MCF 10A (cell line): Measurements from ENCODE around the gene BCR. TPM values are rescaled to one million over a fixed set of nuclear protein-coding genes. Genes with fewer than 3 reads are reported as not detected.
A peak's percentile ranks its signal among the peaks of the same experiment; 100 is the strongest.

Experiments
- BruUV-seq: library from RNA; stranded (reverse); fragments of 400-500 nt; replicated peaks from 2 replicates; lab custom pipeline; 2021; lab: Mats Ljungman, UMichigan
- CTCF ChIA-PET: fragments of 300-600 bp; sonication (Branson Sonifier 250); formaldehyde crosslinking; extraction: SDS; loops from one replicate; lab custom pipeline; 2021; ENCODE audit warnings: antibody characterized with exemption, inconsistent platforms; lab: Yijun Ruan, JAX
- POLR2A ChIA-PET: fragments of 300-600, 350-650 bp; sonication (Branson Sonifier 250); formaldehyde crosslinking; extraction: SDS; loops from one replicate; lab custom pipeline; 2020; ENCODE audit warnings: antibody characterized with exemption, inconsistent platforms; lab: Yijun Ruan, JAX
- DNase-seq: peaks from one replicate; pipeline ENCODE4 v3.0.0-alpha.2; 2018; ENCODE audit not compliant: unreplicated experiment
- H3K27ac Mint-ChIP-seq: one replicate; pipeline ENCODE4 v1.8.0; 2022; ENCODE audit warnings: mild to moderate bottlenecking, low read depth, mixed read lengths; ENCODE audit not compliant: unreplicated experiment
- H3K27me3 Mint-ChIP-seq: one replicate; pipeline ENCODE4 v1.8.0; 2022; ENCODE audit warnings: mixed read lengths; ENCODE audit not compliant: insufficient read depth, unreplicated experiment
- H3K36me3 Mint-ChIP-seq: one replicate; pipeline ENCODE4 v1.8.0; 2022; ENCODE audit warnings: mild to moderate bottlenecking, moderate library complexity, mixed read lengths; ENCODE audit not compliant: insufficient read depth, unreplicated experiment
- H3K4me1 Mint-ChIP-seq: one replicate; pipeline ENCODE4 v1.8.0; 2022; ENCODE audit warnings: mixed read lengths; ENCODE audit not compliant: insufficient read depth, unreplicated experiment
- H3K4me3 Mint-ChIP-seq: one replicate; pipeline ENCODE4 v1.8.0; 2022; ENCODE audit warnings: mild to moderate bottlenecking, moderate library complexity, mixed read lengths; ENCODE audit not compliant: unreplicated experiment
- H3K9me3 Mint-ChIP-seq: one replicate; pipeline ENCODE4 v1.8.0; 2022; ENCODE audit warnings: mixed read lengths; ENCODE audit not compliant: unreplicated experiment
- intact Hi-C: fragments of 100-400 bp; cut with micrococcal nuclease; formaldehyde crosslinking; loops from 2 replicates; pipeline ENCODE4 v1.14.1; 2022
- total RNA-seq: library from RNA; stranded (reverse); gene quantifications from 2 replicates; pipeline ENCODE4 v1.2.3, GENCODE V29; 2022
- TF ChIP-seq, protein P1 (sequence below): fragments of 200-600 bp; IDR thresholded peaks from one replicate; pipeline ENCODE4 v1.8.0; 2022; ENCODE audit warnings: antibody characterized with exemption, mild to moderate bottlenecking; ENCODE audit not compliant: unreplicated experiment

The BCR gene
- total RNA-seq, 1 experiment from 2014 or later: 77.9 TPM

GRCh38 chr22:23203452-23204124 is 23.3 kb downstream of the BCR start:
- Mint-ChIP-seq H3K4me1 (peaks cover 39% of the 10 kb centered on the region), H3K27ac (peak overlapping the region; percentile 58), H3K4me3 (no peak overlapping the region), H3K9me3 (no peaks in the 10 kb centered on the region), H3K27me3 (no peaks in the 10 kb centered on the region), H3K36me3 (peaks cover 11% of the 10 kb centered on the region)
- POLR2A ChIA-PET: interaction anchor here (0.6 to 2.0 kb wide), 4 partner anchors 11 to 519 kb away, joined by 3 to 7 read pairs (median 3); no protein-coding TSS in a partner anchor
- TF ChIP-seq, protein P1, sequence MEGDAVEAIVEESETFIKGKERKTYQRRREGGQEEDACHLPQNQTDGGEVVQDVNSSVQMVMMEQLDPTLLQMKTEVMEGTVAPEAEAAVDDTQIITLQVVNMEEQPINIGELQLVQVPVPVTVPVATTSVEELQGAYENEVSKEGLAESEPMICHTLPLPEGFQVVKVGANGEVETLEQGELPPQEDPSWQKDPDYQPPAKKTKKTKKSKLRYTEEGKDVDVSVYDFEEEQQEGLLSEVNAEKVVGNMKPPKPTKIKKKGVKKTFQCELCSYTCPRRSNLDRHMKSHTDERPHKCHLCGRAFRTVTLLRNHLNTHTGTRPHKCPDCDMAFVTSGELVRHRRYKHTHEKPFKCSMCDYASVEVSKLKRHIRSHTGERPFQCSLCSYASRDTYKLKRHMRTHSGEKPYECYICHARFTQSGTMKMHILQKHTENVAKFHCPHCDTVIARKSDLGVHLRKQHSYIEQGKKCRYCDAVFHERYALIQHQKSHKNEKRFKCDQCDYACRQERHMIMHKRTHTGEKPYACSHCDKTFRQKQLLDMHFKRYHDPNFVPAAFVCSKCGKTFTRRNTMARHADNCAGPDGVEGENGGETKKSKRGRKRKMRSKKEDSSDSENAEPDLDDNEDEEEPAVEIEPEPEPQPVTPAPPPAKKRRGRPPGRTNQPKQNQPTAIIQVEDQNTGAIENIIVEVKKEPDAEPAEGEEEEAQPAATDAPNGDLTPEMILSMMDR: no peak
- DNase-seq: no peak
- BruUV-seq: no TSS peak
- intact Hi-C loops: no loop called here
- CTCF ChIA-PET: interaction anchor here (1.0 to 1.5 kb wide), 2 partner anchors 78 to 87 kb away, joined by 3 to 4 read pairs; no protein-coding TSS in a partner anchor

DNA sequence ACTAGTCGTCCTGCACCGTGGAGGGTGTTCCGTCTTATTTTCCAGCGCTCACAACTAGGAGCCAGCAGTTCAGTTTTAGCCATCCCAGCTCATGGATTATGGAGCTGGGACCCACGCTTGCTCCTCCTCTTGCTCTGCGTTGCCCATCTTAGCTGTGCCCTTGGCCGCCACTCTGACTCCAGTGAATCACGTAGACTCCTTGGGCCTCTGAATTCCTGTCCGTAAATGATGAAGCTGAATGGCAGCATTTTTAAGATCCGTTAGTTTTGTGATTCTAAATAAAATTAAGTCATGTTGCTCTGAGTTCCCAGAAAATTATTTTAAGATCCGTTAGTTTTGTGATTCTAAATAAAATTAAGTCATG is 23.8 kb downstream of the BCR start:
- BruUV-seq: no TSS peak
- H3K4me3 Mint-ChIP-seq: no peak overlapping the region
- ChIA-PET POLR2A (interaction anchor here (1.1 to 2.8 kb wide), 5 partner anchors 11 to 75 kb away, joined by 3 to 23 read pairs (median 3); partner anchors contain the start of gene BCR), CTCF (interaction anchor here (1.0 to 1.5 kb wide), 2 partner anchors 78 to 86 kb away, joined by 3 to 4 read pairs; no protein-coding TSS in a partner anchor)
- peaks cover 11% of the 10 kb centered on the region for H3K36me3 Mint-ChIP-seq
- H3K27me3 Mint-ChIP-seq: no peaks in the 10 kb centered on the region
- TF ChIP-seq, protein P1: no peak
- intact Hi-C loops: no loop called here
- H3K27ac Mint-ChIP-seq: peak overlapping the region; percentile 58
- DNase-seq: no peak
- H3K4me1 Mint-ChIP-seq: peaks cover 37% of the 10 kb centered on the region
- H3K9me3 Mint-ChIP-seq: no peaks in the 10 kb centered on the region

- BruUV-seq: no TSS peak
- H3K27ac Mint-ChIP-seq: peak overlapping the region; percentile 58
- peak; percentile 80 for DNase-seq
- H3K36me3 Mint-ChIP-seq: peaks cover 11% of the 10 kb centered on the region
- ChIA-PET POLR2A (interaction anchor here (1.1 to 2.8 kb wide), 4 partner anchors 11 to 74 kb away, joined by 3 to 23 read pairs (median 3); partner anchors contain the start of gene BCR), CTCF (interaction anchor here (0.6 to 1.5 kb wide), 3 partner anchors 65 to 86 kb away, joined by 3 to 4 read pairs (median 3); no protein-coding TSS in a partner anchor)
- H3K4me3 Mint-ChIP-seq: peak overlapping the region; percentile 26
- H3K27me3 Mint-ChIP-seq: no peaks in the 10 kb centered on the region
- H3K4me1 Mint-ChIP-seq: peaks cover 32% of the 10 kb centered on the region
- H3K9me3 Mint-ChIP-seq: no peaks in the 10 kb centered on the region
- TF ChIP-seq, protein P1: no peak
- intact Hi-C loops: no loop called here
Measured at GRCh38 chr22:23204541-23205157, 24.3 kb downstream of the BCR start.
